Kidney epithelial cell (primary cell): ENCODE data around the gene PITRM1. TPM values are rescaled to one million over a fixed set of nuclear protein-coding genes. Genes with fewer than 3 reads are reported as not detected.

Experiments
- DNase-seq: peaks from one replicate; pipeline ENCODE4 v3.0.0-alpha.2; 2010; ENCODE audit warnings: low read depth
- H3K27me3 ChIP-seq: 2 replicates; pipeline ENCODE4 v1.6.0; 2011; ENCODE audit warnings: low read length; ENCODE audit not compliant: control insufficient read depth, insufficient read depth
- H3K36me3 ChIP-seq: 2 replicates; pipeline ENCODE4 v1.5.1; 2011; ENCODE audit warnings: low read length; ENCODE audit not compliant: control insufficient read depth, insufficient read depth
- H3K4me3 ChIP-seq: 2 replicates; pipeline ENCODE4 v1.5.1; 2011; ENCODE audit warnings: low read depth, mild to moderate bottlenecking, control low read depth, low read length
- CTCF ChIP-seq: IDR thresholded peaks from 2 replicates; pipeline ENCODE4 v1.5.1; 2011; ENCODE audit warnings: mild to moderate bottlenecking, moderate library complexity, low read length, control low read depth, inconsistent platforms; ENCODE audit not compliant: insufficient read depth, poor library complexity, severe bottlenecking
- total RNA-seq: library from RNA; depleted of rRNA; stranded (reverse); fragments of >200 nt; gene quantifications from 2 replicates; pipeline ENCODE4 v1.2.3, GENCODE V29; 2015

Gene PITRM1
- total RNA-seq, 1 donor from 2014 or later: 74.1 TPM

GRCh38 chr10:3207351-3207750, 34.8 kb upstream of the PITRM1 start:
- no peaks in the 10 kb centered on the region for H3K36me3 ChIP-seq
- DNase-seq: no peak
- H3K27me3 ChIP-seq: no peaks in the 10 kb centered on the region
- TF ChIP-seq CTCF: no peak
- no peak overlapping the region for H3K4me3 ChIP-seq

- Histone ChIP-seq H3K27me3 (no peaks in the 10 kb centered on the region), H3K36me3 (no peaks in the 10 kb centered on the region), H3K4me3 (no peak overlapping the region)
- TF ChIP-seq CTCF: no peak
- DNase-seq: no peak
Measured at GRCh38 chr10:3206511-3207157, 34.1 kb upstream of the PITRM1 start.

- no peak for DNase-seq
- no peaks in the 10 kb centered on the region for H3K27me3 ChIP-seq
- no peak overlapping the region for H3K4me3 ChIP-seq
- TF ChIP-seq CTCF: no peak
- H3K36me3 ChIP-seq: no peaks in the 10 kb centered on the region
Measured at GRCh38 chr10:3203972-3204371, 31.4 kb upstream of the PITRM1 start.

- TF ChIP-seq CTCF: no peak
- no peak for DNase-seq
- H3K4me3 ChIP-seq: no peak overlapping the region
- no peaks in the 10 kb centered on the region for H3K36me3 ChIP-seq
- no peaks in the 10 kb centered on the region for H3K27me3 ChIP-seq
Measured at GRCh38 chr10:3203016-3203811, 30.6 kb upstream of the PITRM1 start.

- no peak for DNase-seq
- H3K4me3 ChIP-seq: no peak overlapping the region
- TF ChIP-seq CTCF: no peak
- no peaks in the 10 kb centered on the region for H3K36me3 ChIP-seq
- H3K27me3 ChIP-seq: no peaks in the 10 kb centered on the region
Measured at GRCh38 chr10:3201796-3202195, 29.2 kb upstream of the PITRM1 start.

GRCh38 chr10:3199488-3199887, 26.9 kb upstream of the PITRM1 start:
- no peak for TF ChIP-seq CTCF
- Histone ChIP-seq H3K36me3 (no peaks in the 10 kb centered on the region), H3K27me3 (no peaks in the 10 kb centered on the region), H3K4me3 (no peak overlapping the region)
- DNase-seq: no peak
